ENCODE results near the gene PGM2.
"Not testable (repeated sequence)": the region's sequence is repeated elsewhere in the genome, so short reads cannot be mapped to it uniquely, and the experiment has no call there.

The PGM2 gene

DNA sequence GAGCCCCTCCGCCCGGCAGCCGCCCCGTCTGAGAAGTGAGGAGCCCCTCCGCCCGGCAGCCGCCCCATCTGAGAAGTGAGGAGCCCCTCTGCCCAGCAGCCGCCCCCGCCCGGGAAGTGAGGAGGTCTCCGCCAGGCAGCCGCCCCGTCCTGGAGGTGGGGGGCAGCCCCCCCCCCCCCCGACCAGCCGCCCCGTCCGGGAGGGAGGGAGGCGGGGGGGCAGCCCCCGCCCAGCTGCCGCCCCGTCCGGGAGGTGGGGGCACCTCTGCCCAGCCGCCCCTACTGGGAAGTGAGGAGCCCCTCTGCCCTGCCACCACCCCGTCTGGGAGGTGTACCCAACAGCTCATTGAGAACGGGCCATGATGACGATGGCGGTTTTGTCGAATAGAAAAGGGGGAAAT is 6.0 kb upstream of the PGM2 start:
- not testable (repeated sequence) for DNase-seq

DNA sequence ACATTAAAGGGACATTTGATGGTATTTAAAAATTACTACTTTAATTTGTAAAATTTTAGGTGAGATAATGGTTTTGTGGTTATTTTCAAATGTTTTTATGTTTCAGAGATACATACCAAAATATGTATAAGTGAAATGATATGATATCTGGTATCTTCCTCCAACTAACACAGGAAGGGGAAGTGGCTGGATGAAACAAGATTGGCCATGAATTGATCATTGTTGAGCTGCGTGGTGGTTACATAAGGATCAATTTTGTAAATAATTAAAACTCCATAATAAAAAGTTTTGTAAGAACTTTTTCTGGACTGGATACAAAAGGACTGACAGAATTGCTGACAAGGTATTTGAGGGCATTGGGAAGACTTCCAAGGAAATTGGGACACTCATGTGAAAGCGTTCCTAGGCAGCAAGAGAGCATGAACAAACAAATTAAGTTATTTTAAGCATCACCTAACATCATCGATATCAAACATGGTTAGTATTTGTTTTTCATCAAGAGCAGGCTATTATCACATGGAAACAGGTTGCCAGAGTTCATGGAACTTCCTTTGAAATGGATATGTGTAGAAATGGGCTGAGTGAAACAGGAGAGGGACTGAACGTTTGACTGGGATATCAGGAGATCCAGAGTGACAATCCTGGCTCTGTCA is 4.4 kb upstream of the PGM2 start:
- DNase-seq = no peak

GRCh38 chr4:37825501-37825900 is 985 bp upstream of the PGM2 start:
- DNase-seq = not testable (repeated sequence)

GRCh38 chr4:37825968-37826294 is 555 bp upstream of the PGM2 start:
- no peak for DNase-seq

GRCh38 chr4:37827030-37827685 is 672 bp downstream of the PGM2 start:
- DNase-seq = no peak

DNA sequence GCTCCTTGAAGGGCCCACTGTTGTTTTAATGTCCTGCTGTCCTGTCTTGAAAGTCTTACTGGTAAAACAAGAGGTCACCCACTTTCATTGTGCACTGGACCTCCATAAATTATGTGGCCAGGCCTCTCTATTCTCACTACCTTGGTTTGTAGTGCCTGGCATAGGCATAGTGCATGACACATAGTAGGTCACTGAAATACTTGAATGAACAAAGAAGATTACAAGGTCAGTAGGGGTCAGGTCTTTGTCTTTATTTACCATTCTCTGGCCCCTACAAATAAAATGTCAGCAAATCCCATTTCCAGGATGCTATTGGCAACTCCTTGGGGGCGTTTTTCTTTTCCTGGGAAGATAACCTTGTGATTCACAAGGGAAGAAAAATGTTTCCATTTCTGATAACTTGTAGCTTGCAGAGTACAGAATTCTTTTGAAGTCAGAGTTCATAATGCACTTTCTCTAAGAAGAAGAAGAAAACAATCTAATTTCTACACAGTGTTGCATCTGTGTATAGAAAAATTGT is 1.4 kb downstream of the PGM2 start:
- no peak for DNase-seq

- DNase-seq = no peak
Observed at GRCh38 chr4:37828843-37829242, 2.4 kb downstream of the PGM2 start.

DNA sequence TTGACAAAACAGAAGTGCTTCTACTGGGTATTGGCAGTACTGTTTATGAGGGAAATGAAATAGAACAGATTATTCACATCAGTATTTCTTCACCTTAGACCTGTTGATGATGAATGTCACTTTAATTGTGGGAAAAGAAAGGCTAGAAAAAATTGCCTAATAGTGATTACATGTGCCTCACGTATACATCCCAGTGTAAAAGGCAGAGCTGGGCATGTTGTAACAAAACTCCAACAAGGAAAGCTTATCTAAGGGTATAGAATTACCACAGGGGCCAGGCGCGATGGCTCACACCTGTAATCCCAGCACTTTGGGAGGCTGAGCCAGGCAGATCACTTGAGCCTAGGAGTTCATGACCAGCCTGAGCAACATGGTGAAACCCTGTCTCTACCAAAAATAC is 4.2 kb downstream of the PGM2 start:
- DNase-seq = no peak

GRCh38 chr4:37835031-37835430 is 8.5 kb downstream of the PGM2 start:
- no peak for DNase-seq

DNA sequence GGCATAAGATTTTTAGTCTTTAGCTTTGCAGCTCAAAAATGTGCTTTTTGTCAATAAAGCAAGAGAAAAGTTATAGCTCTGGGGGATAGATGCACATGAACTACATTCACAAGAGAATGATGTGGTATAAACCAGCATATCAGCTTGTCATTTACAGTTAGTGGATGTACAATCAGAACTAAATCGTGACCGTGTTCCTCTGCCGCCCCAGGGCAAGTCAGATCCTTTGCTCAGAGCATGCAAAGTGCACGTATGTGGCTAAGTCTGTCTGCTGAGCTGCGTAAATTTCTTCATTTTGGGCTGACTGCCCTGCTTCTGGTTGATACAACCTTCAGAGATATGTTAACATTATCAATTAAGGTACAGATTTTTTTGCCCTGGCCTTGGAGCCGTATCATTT is 9.3 kb downstream of the PGM2 start:
- no peak for DNase-seq

- DNase-seq = no peak
Observed at GRCh38 chr4:37836274-37836673, 9.8 kb downstream of the PGM2 start.

GRCh38 chr4:37836838-37837440 is 10.5 kb downstream of the PGM2 start:
- DNase-seq = no peak

DNA sequence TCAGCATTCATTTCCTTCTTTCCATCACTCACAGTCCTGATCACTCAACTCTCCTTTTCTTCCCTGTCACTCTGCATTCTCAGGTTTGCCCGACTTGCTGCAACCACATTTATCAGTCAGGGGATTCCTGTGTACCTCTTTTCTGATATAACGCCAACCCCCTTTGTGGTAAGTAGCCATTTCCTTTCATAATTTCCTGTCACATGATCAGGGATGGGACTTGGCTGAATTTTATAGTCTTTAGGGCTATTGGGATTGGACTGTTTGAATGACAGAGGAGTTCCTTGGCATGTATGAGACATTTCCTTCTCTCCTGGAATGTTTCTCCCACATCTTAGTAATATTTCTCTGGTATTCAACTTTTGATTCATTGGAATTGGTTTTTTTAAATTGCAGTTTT is 11.0 kb downstream of the PGM2 start:
- peak; percentile 15 for DNase-seq

DNA sequence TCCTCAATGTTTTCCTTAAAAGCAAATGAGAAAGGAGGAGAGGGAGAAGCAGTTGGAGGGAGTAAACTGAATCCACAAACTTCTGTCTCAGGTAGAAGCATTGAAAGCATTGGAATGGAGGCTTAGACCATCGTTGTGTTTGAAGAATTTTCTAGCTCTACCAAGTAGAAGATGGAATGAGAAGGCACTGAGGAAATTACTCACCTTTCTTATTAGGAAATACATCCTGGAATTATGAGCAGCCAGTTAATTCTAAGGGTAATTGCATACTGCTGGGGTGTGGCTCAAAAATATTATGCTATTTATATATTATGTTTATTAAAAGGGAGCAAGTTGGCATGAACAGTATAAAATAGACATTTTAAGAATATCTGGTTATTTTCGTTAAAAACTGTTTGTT is 12.9 kb downstream of the PGM2 start:
- DNase-seq = no peak

DNA sequence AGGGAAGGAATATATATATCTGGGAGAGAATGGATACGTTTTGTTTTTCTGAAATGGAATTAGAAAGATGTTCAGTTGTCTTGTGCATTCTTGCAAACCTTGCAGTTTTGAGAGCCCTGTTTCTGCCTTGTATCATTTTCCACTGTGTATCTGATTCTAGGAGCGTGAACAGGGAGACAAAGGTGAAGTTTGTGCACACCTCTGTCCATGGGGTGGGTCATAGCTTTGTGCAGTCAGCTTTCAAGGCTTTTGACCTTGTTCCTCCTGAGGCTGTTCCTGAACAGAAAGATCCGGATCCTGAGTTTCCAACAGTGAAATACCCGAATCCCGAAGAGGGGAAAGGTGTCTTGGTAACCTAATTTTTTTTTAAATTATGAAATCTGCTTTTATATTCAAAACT is 17.7 kb downstream of the PGM2 start:
- no peak for DNase-seq

DNA sequence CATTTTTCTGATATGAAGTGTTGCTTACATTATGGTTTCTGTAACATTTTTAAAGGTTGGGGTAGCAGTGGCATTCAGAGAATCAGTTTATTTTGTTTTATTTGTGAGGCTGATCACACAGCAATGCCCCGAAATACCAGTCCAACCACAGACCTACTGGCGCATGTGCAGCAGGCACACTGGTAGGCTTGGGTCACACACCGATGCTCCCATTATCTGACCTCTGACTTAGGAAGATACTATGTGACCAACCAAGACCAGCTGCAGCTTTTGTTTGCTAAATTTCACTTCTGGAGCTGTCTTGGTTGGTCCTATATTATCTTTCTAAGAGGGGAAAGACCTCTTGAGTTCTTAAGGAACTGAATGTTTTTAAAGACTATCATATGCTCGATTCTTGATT is 18.7 kb downstream of the PGM2 start:
- no peak for DNase-seq

DNA sequence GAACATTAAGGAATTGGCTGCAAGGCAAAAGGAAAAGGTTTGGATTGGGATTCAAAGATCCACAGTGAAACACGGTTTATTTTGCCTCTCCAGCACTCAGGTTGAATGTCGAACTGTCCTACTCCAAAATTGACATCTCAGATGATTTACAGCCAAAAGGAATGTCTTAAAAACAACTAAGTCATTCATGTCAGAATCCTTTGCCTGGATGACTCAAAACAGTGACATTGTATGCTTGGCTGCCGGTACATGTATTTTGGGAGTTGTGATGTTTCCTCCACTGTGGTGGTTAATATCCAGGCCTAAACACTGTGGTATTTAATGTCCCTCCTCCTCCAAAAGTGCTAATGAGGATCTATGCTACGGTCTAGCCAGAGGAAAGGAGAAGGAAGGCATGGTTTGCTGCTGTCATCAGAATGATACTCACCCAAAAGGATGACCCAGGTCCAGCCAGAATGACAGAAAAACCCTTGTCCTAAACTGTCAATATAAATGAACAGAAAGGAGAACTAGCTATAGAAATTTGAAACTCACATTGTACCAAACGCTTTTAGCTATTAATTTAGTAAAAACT is 20.9 kb downstream of the PGM2 start:
- no peak for DNase-seq

GRCh38 chr4:37852376-37852775 is 25.9 kb downstream of the PGM2 start:
- DNase-seq = no peak

DNA sequence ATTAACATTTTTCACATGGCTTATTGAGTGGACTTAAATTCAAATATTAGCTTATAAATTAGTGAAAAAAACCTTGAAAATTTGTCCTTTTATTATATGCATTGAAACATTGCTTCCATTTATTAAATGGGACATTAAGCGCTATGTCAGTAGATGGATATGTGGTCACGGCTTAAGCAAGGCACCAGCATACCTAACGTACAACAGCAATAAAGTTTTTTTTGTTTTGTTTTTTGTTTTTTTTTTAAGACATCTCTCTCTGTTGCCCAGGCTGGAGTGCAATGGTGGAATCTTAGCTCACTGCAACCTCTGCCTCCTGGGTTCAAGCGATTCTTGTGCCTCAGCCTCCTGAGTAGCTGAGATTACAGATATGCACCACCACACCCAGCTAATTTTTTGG is 31.6 kb downstream of the PGM2 start:
- DNase-seq = no peak

- DNase-seq = no peak
Observed at GRCh38 chr4:37858872-37859271, 32.4 kb downstream of the PGM2 start.

GRCh38 chr4:37860266-37860665 is 33.8 kb downstream of the PGM2 start:
- no peak for DNase-seq

DNA sequence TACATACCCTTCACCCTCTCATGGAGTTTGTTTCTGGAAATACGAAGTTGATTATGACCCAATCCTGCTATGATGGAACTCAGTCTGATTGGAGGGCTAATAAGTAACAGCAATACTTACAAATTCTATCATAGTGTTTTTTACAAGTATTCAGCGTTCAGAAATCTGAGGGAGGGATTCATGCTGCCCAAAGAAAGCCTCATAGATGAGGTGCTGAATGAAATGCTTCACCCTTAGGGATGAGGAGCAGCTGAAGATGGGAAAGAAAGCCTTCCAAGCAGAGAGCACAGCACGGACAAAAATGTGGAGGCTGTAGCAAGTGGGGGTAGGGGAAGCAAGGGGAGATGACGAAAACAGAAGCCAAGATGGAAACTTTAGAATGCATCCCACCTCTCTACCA is 36.5 kb downstream of the PGM2 start:
- DNase-seq = no peak

- no peak for DNase-seq
Observed at GRCh38 chr4:37864786-37865185, 38.3 kb downstream of the PGM2 start.

DNA sequence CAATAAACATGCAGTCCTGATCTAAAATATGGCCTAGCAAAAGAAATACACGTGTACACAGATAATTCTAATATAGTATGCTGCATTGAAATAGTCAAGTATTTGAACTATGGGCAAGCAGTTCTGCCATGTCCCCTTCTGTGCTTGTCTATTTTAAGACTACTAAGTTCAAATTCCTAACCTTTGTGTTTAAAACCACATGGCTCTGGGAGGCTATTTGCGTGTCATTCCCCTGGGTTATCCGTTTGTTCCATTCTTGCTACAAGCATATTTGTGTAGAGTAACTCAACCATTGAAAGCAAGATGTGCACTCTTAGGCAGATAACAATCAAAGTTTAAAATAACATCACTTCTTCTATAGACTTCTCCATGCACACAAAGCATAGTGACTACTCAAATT is 39.0 kb downstream of the PGM2 start:
- no peak for DNase-seq
